GM12874 (cell line): Measurements from ENCODE around the gene DNAJB5.
A peak's percentile ranks its signal among the peaks of the same experiment; 100 is the strongest.

ENCODE experiments used
- CTCF ChIP-seq: IDR thresholded peaks from 2 replicates; pipeline ENCODE4 v1.5.1; 2011; ENCODE audit warnings: low read depth, mild to moderate bottlenecking, control low read depth, low read length, moderate library complexity; ENCODE audit not compliant: insufficient read depth

The DNAJB5 gene

GRCh38 chr9:34976992-34977391 lies 12.6 kb upstream of the DNAJB5 start:
- no peak for TF ChIP-seq CTCF

DNA sequence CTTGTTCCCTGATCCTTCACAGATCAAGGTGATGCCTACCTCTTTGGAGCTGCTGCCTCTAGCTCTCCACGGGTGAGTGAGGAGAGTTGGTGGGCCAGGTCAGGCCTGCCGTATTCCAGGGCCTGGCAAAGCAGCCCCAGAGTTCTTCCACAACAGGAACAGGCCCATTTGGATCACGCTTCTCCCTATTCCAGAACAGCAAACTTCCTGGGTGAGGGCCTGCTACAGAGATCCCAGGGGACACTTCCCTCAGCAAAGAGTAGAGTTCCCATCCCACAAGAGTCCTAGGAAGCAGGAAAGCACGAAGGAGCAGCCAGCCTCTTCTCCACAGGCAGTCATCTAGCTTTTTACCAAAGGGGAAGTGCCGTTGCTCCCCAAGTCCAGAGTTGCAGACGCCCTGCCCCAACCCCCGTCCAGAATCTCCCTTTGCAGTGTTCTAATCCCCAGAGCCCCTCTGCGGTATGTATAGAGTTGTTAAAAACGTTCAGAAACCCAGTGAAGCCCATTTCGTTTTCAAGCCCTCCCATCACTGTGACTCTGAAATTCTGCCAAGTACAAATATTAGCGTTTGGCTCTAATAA lies 9.3 kb upstream of the DNAJB5 start:
- no peak for TF ChIP-seq CTCF

DNA sequence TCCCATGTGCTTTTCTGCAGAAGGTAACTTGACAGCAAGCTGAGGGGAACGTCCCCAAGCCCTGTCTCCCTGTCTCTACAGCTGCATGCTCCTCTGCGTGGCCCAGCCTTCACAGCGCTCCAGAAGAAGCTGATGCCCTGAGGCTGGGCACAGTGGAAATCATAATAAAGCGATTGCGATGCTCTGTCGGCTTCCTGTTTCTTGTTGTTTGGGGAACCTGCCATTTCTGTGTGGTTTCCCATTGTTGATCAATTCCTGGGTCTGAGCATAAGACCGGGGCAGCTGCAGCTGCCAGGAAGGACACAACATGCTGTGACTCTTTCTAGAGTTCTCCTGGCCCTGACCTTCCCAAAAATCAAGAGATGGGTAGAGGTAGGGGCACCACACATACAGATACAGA lies 7.2 kb upstream of the DNAJB5 start:
- no peak for TF ChIP-seq CTCF

GRCh38 chr9:34983209-34983608 lies 6.3 kb upstream of the DNAJB5 start:
- TF ChIP-seq CTCF = no peak

GRCh38 chr9:34984049-34984448 lies 5.5 kb upstream of the DNAJB5 start:
- TF ChIP-seq CTCF = no peak

DNA sequence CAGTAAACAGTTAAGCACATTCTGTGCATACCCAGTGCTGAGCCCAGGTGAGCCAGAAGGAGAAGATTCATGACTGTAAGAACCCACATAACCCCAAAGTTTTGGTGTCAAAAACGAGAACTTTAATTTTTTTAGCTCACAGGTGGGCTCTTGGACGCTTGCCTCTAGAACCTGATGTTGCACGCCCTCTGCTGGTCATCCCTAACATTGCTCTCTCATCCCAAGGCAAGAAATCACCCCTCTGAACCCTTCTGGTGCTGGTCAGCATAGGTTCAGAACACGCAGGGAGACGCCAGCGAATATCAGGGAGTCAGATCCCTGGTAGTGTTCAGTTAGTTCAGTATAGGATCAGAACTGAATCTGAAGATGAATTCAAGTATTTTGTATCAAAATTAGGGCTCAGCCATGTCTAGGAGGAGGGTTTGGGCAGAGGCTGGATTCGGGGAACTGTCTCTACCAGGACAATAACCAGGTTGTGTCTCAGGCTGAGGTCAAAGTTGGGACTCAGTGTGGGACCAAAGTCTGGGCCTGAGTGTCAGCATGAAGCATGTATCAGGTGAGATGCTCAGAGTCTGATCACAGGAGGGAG lies 4.1 kb upstream of the DNAJB5 start:
- peak; percentile 81 for TF ChIP-seq CTCF

- no peak for TF ChIP-seq CTCF
Observed at GRCh38 chr9:34986540-34987047, 3.0 kb upstream of the DNAJB5 start.
